HEK293 (cell line): ENCODE results near the gene DPYD.

ENCODE experiments used
- CTCF ChIP-seq: fragments of 450-650 bp; formaldehyde crosslinking; IDR thresholded peaks from 2 replicates; pipeline ENCODE4 v1.5.1; 2016; ENCODE audit warnings: missing biosample characterization, missing genetic modification characterization
- GLI2 ChIP-seq: fragments of 450-650 bp; formaldehyde crosslinking; IDR thresholded peaks from 2 replicates; pipeline ENCODE4; 2017; ENCODE audit warnings: missing biosample characterization, missing genetic modification characterization, low read depth, borderline replicate concordance
- KLF1 ChIP-seq: fragments of 450-650 bp; formaldehyde crosslinking; IDR thresholded peaks from 2 replicates; pipeline ENCODE4 v1.5.1; 2016; ENCODE audit warnings: missing biosample characterization, missing genetic modification characterization
- KLF9 ChIP-seq: fragments of 450-650 bp; formaldehyde crosslinking; IDR thresholded peaks from 2 replicates; pipeline ENCODE4 v1.5.1; 2016; ENCODE audit warnings: missing biosample characterization, missing genetic modification characterization, low read depth
- SETDB1 ChIP-seq: IDR thresholded peaks from one replicate; pipeline ENCODE4 v1.6.1; 2017; ENCODE audit warnings: mild to moderate bottlenecking, low read length, moderate library complexity, mixed read lengths; ENCODE audit not compliant: insufficient read length
- YY1 ChIP-seq: fragments of 450-650 bp; formaldehyde crosslinking; IDR thresholded peaks from 2 replicates; pipeline ENCODE4 v1.5.1; 2018; ENCODE audit warnings: missing biosample characterization, missing genetic modification characterization
- ZEB2 ChIP-seq: fragments of 450-650 bp; formaldehyde crosslinking; IDR thresholded peaks from 2 replicates; pipeline ENCODE4 v1.5.1; 2016; ENCODE audit warnings: missing biosample characterization, missing genetic modification characterization
- ZNF138 ChIP-seq: fragments of 450-650 bp; formaldehyde crosslinking; IDR thresholded peaks from 2 replicates; pipeline ENCODE4 v1.5.1; 2016; ENCODE audit warnings: missing biosample characterization, missing genetic modification characterization, borderline replicate concordance
- ZNF23 ChIP-seq: fragments of 450-650 bp; formaldehyde crosslinking; IDR thresholded peaks from 2 replicates; pipeline ENCODE4 v1.5.1; 2016; ENCODE audit warnings: missing biosample characterization, missing genetic modification characterization, borderline replicate concordance
- ZNF24 ChIP-seq: fragments of 450-650 bp; formaldehyde crosslinking; IDR thresholded peaks from 2 replicates; pipeline ENCODE4 v1.5.1; 2016; ENCODE audit warnings: missing biosample characterization, missing genetic modification characterization
- ZNF629 ChIP-seq: fragments of 450-650 bp; formaldehyde crosslinking; IDR thresholded peaks from 2 replicates; pipeline ENCODE4 v1.5.1; 2017; ENCODE audit warnings: missing biosample characterization, missing genetic modification characterization
- ZNF664 ChIP-seq: fragments of 450-650 bp; formaldehyde crosslinking; IDR thresholded peaks from 2 replicates; pipeline ENCODE4 v1.5.1; 2016; ENCODE audit warnings: missing biosample characterization, missing genetic modification characterization
- ZNF677 ChIP-seq: fragments of 450-650 bp; IDR thresholded peaks from 2 replicates; pipeline ENCODE4 v1.5.0; 2018; ENCODE audit warnings: missing biosample characterization, mild to moderate bottlenecking, missing genetic modification characterization, moderate library complexity
- ZXDB ChIP-seq: fragments of 450-650 bp; formaldehyde crosslinking; IDR thresholded peaks from 2 replicates; pipeline ENCODE4 v1.5.1; 2016; ENCODE audit warnings: missing biosample characterization, missing genetic modification characterization

DNA sequence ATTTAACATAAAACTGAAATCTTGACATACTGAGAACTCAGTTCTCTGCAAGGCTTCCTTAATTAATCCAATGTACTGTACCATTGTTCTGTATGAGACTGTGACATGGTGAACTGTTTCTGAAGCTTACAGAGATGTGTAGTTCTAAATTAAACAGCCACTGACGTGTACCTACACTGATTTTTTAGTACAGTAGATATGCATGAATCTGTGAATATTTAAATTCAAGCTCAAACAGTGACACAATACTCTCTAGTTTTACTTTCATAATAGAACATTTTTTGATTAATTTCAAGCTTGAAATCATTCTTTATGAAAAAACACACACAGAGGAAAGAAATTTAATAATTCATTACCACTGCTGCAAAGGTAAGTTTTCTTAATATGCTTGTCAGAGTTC lies 621.9 kb downstream of the DPYD start:
- TF ChIP-seq ZNF138 (tag by site-specific recombination) (no peak), CTCF (tag by site-specific recombination) (no peak), SETDB1 (no peak), KLF9 (tag by site-specific recombination) (no peak), ZNF23 (tag by site-specific recombination) (no peak), ZNF677 (tag by site-specific recombination) (no peak), ZNF664 (tag by site-specific recombination) (no peak), ZNF629 (tag by site-specific recombination) (no peak), GLI2 (no peak), YY1 (tag by site-specific recombination) (no peak), KLF1 (tag by site-specific recombination) (no peak), ZXDB (tag by site-specific recombination) (no peak), ZNF24 (tag by site-specific recombination) (no peak), ZEB2 (no peak)
